Measurements from ENCODE around the gene UGT1A3.
"Not testable (repeated sequence)": the region's sequence is repeated elsewhere in the genome, so short reads cannot be mapped to it uniquely, and the experiment has no call there.

UGT1A3 gene

DNA sequence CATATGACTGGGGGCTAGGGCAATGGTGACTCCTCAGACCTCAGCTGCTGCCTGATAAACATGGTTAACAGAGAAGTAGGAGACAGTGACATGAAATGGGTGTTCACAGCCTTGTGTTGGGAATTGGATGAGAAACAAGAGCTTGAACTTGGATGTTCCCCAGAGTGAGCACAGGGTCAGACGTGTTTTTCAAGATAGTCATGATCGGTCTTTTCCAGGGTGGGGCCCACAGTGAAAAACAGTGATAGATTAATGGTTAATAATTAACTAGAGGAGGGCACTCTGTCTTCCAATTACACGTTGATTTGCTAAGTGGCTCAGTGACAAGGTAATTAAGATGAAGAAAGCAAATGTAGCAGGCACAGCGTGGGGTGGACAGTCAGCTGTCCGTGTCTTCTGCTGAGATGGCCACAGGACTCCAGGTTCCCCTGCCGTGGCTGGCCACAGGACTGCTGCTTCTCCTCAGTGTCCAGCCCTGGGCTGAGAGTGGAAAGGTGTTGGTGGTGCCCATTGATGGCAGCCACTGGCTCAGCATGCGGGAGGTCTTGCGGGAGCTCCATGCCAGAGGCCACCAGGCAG lies at the start of gene UGT1A3:
Gene UGT1A3 (plus strand): TSS at position 320 of the 579 bp plus-strand sequence. CDS start 85 bp downstream, at position 405.
- DNase-seq: no peak

DNA sequence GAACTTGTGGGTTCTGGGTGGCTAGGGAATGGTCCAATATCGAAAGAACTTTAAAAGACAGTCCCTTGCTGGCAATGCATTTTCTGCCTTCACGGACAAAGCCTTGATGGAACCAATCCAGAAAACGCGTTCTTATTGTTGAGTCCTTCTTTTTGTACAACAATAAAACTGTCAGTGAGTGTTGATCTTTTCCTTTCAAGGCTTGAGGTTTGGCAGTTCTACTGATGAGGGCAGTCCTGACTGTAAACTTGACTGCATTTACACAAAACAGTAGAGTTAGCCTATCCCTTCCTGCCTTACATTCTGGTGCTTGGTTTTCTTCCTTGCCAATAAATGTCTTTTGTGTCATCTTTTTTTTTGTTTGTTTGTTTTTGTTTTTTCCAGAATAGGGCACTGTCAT lies 49.6 kb upstream of the UGT1A3 start:
- DNase-seq: no peak

DNA sequence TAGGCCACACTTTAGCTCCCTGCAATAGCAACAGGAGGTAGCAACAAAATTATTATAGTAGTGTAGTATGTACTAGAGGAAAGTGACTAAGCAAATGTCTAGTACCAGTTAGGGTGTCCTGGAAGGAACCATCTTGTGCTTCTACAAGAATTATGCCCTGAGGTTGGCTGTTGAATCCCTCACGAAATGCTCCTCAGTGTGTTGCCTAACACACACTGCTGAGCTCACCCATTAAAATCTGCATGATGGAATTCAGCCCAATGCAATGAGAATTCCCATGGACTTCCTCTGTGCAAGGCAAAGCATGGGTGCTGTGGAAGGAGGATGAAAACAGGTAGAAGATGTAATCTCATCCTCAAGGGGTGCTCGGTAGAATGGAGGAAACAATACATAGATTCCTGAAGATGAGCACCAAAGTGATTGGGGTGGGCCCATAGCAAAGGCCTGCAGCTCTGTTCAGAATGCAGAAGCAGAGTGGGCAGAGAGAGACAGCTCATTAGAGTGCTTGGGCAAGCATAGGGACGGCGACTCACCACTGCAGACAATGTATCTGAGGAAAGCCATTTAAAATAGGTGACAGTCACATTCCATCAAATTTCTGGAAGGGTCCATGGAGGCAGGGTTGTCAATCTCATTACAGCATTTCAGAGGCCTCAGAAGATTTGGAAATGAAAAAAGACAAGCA lies 48.3 kb upstream of the UGT1A3 start:
- DNase-seq: no peak

DNA sequence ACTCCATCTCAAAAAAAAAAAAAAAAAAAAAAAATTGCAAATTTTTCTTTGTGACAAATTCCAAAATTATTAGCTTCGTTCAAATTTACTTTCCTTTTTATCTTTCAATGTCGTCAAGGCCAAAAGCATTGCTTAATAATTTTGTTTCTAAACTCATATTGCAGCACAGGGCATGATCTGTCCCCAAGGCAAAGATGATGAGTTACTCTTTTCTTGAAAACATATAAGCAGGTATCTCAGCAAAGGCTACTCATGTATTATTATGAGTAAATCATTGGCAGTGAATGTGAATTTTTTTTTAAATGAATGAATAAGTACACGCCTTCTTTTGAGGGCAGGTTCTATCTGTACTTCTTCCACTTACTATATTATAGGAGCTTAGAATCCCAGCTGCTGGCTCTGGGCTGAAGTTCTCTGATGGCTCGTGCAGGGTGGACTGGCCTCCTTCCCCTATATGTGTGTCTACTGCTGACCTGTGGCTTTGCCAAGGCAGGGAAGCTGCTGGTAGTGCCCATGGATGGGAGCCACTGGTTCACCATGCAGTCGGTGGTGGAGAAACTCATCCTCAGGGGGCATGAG lies 47.2 kb upstream of the UGT1A3 start, which contains the start of gene UGT1A7:
Gene UGT1A7 (plus strand): TSS at position 381 of the 579 bp plus-strand sequence. CDS start 37 bp downstream, at position 418.
- DNase-seq: no peak

DNA sequence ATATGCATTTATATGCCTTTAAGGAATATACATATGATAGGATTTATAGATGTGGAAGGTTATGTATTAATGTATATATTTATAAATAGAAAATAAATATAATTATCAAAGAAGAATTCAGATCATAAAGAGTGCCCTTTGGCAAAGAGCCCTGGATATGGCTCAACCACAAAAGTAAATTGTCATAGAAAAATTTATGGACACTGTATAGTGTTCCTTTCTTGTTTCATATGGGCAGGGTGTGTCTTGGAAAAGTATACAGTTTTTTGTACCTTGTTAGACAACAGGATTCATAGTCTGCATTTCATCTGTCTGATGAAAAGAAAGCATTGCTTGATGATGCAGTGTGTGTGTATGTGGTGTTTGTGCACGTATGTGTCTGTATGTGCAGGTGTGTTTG lies 44.2 kb upstream of the UGT1A3 start:
- no peak for DNase-seq

DNA sequence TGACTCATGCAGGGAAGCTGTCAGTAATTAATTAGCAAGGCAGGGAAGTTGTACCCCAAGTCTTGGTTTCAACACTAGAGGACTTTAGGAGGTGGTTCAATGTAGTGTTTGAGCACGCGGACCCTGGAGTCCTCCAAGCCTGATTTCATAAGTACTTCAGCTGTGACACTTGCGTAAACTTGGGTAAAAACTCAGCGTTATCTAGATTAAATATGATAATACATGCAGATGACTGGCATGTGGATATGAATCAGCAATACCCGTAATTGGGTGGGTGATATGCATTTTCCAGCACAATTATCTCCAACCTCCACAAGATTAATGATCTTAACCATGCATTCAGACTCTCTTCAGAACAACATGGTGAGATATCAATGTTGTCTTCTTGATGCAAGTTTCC lies 41.9 kb upstream of the UGT1A3 start:
- no peak for DNase-seq

DNA sequence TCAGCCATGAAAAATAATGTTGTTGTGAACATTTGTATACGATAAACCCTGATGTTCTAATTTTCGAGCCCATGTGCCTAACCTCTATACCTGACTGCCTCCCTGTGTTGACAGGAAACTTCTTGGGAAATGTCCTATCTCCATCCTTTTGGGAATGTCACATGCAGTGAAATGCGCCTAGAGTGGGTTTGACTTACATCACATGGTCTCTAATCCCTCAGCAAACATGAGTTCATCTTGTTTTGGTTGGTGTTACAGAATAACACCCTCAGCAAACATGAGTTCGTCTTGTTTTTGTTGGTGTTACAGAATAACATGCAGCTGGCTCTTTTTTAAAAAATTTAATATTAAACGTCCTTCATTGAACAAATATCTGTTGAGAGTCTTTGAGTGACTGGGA lies 40.5 kb upstream of the UGT1A3 start:
- DNase-seq: no peak

DNA sequence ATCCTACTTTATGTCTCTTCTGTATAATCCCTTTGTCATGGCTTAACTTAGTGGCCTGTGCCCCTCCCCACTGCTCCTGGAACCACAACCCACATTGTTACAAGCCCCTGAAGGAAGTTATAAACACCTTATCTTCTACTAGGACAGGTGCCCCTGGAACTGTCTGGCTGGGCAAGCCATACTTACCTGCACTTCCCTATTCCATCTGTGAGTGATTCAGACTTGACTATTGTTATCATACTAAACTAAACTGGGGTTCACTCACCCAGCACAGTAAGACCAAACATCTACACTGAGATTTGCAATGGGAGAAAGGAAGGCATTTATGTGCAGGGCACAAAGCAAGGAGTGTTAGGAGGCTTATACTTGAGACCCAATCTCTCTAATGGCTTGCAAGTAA lies 39.8 kb upstream of the UGT1A3 start:
- DNase-seq: no peak

DNA sequence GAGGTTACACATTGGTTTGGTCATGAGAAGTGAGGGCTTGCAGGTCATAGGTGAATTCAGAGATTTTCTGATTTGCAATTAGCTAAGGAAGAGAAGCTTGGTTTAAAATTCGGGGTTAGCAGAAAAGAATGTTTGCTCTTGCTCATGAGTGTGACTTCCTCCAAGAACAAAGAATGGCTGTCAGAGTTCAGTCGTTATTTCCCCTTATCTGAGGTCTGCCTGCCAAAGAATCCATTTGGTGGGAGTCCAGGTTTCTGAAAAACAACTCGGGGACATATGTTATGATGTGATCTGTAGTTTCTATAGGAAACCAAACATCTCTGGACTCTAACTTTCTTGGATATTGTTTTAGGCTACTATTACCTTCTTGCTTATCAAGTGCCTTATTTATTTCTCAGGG lies 39.3 kb upstream of the UGT1A3 start:
- no peak for DNase-seq

DNA sequence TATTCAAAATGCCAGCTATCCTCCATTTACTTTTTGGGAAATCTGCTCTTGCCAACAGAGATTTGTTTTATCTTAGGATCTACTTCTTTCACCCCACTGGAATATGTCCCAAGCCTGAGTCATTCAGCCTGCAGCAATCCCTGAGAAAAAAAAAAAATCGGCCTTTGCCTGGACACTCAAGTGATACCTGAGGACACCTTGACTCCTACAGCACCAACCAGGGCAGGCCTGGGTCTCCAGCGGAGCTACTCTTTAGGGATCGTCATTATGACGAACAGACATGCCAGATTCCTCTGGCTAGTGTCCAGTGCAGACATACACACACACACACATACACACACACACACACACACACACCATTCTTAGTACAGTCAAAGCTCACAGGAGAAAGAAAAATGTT lies 38.4 kb upstream of the UGT1A3 start:
- DNase-seq: no peak

DNA sequence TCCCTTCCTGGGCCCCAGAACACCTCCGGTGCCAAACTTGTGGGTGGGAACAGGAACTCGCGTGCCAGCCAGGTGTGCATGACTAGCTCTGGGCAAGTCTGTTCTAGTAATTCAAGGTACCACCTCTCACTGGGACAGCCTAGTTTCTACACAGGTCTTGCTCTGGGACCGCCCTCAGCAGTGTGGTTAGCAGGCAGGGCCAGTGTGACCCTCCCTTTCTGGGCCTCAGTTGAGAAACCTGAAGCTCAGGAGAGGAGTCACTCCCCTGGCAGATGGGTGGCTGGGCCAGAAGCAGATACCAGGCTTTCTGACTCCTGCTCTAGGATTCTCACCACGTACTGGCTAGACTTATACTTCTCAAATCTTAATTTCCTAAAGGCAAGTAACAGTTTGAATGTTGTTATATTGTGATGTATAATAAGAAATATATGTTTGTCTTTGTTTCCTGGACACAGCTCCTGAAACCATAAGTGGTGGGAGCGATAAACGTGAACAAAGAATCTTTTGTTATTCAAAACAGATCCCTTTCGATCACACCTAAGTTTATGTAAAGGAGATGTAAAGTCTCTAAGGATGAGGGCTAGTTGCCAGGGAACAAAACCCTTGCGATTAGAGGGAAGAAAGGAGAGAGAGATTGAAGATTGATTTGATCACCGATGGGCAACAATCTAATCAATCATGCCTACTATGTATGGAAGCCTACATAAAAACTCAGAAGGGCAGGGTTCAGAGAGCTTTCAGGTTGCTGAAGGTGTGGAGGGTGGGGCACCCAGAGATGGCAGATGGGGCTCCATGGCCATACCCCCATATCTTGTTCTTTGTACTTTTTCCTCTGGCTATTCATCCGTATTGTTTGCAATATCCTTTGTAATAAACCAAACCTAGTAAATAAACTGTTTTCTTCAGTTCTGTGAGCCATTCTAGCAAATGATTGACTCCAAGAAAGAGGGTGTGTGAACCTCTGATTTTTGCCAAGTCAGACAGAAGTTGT lies 37.1 kb upstream of the UGT1A3 start:
- no peak for DNase-seq

DNA sequence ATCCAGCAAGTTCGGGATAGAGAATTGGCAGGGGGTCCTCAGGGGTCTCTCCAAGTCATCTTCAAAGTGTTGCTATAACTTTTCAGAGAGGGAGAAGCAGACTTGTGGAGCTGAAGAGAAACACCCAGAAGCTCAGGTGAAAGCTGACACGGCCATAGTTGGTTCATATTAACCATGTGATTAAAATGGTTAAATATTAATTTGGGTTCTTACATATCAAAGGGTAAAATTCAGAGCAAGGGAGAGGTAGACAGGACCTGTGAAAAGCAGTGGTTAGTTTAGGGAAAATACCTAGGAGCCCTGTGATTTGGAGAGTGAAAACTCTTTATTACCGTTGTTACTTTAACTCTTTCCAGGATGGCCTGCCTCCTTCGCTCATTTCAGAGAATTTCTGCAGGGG lies 36.2 kb upstream of the UGT1A3 start, which contains the start of gene UGT1A6:
Gene UGT1A6 (plus strand): TSS at position 243 of the 400 bp plus-strand sequence. CDS start 115 bp downstream, at position 358.
- no peak for DNase-seq

DNA sequence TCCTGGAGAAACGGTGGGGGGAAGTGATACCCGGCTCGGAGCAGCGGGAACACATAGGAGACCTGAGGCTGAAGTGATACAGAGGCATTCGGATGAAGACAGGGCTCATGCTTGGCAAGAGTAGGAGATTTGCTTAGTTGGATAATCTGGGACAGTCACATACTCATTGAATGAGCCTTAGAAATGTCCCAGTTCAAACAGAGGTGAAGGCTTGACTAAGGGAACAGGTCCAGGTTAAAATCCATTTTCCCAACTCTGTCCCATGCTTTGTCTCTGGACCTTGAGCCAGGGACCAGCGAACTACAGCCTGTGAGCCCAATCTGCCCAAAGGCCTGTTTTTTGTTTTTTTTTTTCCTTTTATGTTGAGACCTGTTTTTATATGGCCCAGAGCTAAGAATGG lies 34.9 kb upstream of the UGT1A3 start:
- DNase-seq: no peak

DNA sequence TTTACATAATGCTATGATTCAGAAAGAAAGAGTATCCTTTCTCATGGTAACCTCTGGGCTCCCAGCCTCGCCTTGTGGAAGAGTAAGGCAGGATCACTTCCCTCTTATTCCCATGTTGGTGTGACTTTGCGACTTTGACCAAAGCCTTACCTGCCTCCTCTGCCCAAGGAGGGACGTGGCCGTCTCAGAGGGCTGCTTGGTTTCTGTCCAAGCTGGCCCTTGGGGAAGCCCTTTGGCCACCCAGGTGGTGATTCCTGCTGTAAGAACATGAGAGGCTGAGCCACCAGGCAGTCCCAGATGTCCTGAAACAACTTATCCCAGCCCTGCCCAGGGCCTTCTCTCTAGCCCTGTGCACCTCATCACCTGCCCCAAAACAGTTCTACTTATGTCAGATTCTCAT lies 30.1 kb upstream of the UGT1A3 start:
- no peak for DNase-seq

DNA sequence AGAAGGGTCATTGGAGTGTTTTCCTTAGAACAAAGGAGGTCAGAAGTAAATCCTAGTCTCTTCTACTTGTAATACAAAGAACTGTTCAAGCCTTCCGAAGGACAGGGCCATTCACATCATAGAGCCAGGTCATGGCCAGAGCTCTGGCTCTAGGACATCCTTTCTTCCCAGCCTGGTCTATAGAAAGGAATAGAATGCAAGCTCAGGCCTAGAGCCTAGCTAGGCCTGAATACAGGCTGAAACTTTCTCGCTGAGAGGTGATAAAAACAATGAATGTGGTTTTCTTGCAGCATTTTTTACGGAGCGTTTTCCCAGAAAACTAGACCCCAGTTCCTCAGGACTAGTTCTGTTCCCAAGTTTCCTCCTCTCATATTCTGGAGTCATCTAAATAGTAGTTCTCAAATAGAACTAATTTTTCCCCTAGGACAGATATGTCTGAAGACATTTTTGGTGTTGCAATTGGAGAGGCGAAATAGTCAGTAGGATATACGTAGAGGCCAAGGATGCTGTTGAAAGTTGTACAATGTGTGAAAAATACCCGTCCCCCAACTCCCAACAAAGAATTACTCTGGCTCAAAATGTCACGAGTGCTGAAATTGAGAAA lies 29.3 kb upstream of the UGT1A3 start:
- DNase-seq: no peak

DNA sequence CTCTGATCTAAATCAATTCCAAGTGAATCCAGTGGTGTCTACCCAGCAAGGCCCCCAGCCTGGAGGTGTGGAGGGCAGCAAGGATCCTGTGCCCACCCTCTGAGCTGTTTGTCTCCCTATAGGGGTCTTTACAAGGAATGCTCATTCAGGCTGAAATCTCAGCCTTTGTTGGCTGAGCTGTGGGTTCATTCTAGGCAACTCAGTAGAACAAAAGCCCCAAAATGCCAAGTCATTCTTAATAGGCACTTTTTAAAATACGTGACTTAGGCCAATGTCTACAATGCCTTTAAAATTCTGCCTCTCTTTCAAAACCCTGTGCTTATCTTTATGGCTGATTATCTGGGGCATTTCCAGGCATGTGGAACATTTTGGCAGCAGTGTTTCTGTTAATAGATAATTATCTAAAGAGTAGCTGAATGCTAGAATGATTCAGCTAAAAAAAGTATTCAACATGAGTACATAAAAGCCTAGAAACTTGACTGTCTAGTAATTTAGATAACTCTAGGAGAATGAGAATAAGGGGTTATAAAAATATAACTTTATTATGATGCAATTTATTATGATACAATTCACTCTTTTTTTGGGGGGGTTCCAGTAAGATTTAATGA lies 28.7 kb upstream of the UGT1A3 start:
- DNase-seq: no peak

DNA sequence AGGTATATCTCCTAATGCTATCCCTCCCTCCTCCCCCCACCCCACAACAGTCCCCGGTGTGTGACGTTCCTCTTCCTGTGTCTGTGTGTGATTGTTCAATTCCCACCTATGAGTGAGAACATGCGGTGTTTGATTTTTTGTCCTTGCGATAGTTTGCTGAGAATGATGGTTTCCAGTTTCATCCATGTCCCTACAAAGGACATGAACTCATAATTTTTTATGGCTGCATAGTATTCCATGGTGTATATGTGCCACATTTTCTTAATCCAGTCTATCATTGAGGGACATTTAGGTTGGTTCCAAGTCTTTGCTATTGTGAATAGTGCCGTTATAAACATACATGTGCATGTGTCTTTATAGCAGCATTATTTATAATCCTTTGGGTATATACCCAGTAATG lies 28.0 kb upstream of the UGT1A3 start:
- not testable (repeated sequence) for DNase-seq

DNA sequence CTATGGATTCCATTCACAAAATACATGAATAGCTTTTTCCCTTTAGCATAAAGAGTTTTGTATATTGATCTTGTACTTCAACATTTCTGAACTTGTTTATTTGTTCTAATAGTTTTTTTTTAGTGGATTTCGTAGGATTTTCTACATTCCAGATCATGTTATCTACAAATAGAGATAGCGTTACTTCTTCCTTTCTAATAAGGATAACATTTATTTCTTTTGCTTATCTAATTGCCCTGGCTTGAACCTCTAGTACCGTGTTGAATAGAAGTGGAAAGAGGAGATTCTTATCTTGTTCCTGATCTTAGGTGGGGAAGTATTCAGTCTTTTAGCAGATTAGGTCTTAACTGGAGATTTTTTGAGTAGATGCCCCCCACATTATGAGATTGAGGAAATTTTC lies 26.6 kb upstream of the UGT1A3 start:
- no peak for DNase-seq

DNA sequence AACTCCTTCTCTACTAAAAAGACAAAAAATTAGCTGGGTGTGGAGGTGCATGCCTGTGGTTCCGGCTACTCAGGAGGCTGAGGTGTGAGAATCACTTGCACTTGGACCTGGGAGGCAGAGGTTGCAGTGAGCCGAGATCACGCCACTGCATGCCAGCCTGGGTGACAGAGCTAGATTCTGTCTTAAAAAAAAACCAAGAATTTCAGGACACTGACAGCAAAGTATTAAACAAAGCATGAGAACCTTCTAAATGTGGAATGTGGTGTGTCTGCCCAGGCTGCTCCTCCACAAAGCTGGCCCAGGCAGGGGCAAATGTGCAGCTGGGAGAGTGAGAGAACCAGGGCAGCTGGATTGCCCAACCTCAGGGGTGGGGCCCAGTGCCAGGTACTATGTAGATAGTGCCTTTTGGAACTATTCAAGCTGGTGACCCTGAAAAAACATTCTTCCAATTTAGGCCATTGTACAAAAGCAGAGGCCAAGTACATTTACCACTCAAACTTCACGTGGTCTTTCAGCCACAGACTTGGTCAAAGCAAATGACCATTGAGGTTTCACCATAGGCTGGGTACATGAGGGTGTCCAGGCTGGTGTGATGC lies 22.8 kb upstream of the UGT1A3 start:
- no peak for DNase-seq

DNA sequence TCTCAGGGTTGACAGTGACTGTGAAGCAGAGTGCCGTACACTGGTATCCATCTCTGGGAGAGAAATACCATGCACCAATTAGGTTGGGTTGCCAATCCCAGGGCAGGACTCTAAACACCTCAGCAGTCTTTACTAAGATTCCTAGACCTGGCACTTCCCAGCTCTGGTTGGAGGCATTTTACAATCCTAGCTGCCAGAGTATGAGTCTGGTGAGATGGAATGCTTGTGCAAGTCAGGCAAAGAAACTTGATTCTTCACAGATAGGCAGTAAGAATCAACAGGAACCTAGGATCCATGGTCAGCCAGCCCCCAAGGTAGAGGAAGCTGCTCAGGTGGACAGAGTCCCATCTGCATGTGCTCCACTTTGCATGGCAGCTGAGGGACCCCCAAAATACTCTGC lies 22.1 kb upstream of the UGT1A3 start:
- no peak for DNase-seq

DNA sequence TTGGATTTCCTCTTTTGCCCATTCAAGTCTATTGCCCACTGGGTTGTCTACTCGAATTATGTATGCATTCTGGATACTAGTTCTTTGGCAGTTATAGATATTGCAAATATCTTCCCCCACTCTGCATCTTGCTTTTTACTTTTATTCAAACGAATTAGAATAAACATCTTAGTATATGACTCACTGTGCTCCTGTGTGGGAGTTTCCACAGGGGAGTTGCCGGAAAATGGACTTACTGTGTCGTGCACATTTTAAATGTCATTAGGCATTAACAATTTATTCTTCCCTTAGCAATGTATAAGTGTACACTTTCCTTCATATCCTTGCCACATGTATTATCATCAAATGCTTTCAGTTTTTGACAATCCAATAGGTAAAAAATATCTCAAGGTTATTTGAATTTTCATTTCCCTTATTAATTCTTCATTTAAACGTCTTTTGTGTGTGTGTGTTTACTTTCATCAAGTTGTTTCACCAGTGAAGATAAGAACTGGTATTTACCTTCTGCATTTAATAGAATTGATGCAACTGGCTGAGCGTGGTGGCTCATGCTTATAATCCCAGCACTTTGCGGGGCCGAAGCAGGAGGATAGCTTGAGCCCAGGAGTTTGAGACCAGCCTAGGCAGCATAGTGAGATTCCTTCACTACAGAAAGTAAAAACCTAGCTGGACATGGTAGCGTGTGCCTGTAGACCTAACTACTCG lies 20.8 kb upstream of the UGT1A3 start:
- no peak for DNase-seq
